Left cardiac atrium (tissue), 4 donors: Measurements from ENCODE around the gene TMPRSS6. TPM values are rescaled to one million over a fixed set of nuclear protein-coding genes. Genes with fewer than 3 reads are reported as not detected.
A peak's percentile ranks its signal among the peaks of the same experiment; 100 is the strongest.

Experiments used
- ATAC-seq, 2 donors: fragments of 200-7000 bp; cut with Tn5 transposase; one replicate each; pipeline ENCODE4 v1.9.1; 2020; ENCODE audit warnings: mild to moderate bottlenecking in 2 of 2, moderate library complexity in 2 of 2
- DNase-seq: peaks from one replicate; pipeline ENCODE4 v3.0.0-alpha.2; 2020
- intact Hi-C, 2 donors: fragments of 100-400 bp; cut with DNase I; formaldehyde crosslinking; loops; one replicate each; pipeline versions ENCODE4 v1.14.1 to v1.15.1; 2022 to 2023
- total RNA-seq, 2 donors: library from RNA; stranded (reverse); fragmentation: NEBNext Ultra II Directional; extraction: Animal tissue kit (Norgen Biotek cat#: 25700); gene quantifications; one replicate each; pipeline ENCODE4 v1.2.1, GENCODE V29; 2021
- donor health status: DM: no; HTN: yes; CAD: no.
- donor health status: DM: no; HTN: yes; CAD: no; lungs with severe emphysema.
- donor health status: DM: yes; HTN: yes; CAD: no.
- donor health status: Dilated cardiomyopathy.

Gene TMPRSS6
- total RNA-seq, 2 donors from 2014 or later: not detected

GRCh38 chr22:37121887-37122591 lies 12.5 kb upstream of the TMPRSS6 start:
- peak; percentile 81 to 86 for ATAC-seq
- DNase-seq: peak; percentile 36
- intact Hi-C loops: no loop called here

GRCh38 chr22:37120569-37121340 lies 11.2 kb upstream of the TMPRSS6 start:
- intact Hi-C loops: no loop called here
- DNase-seq (no peak), ATAC-seq (no peak)

GRCh38 chr22:37119872-37120271 lies 10.4 kb upstream of the TMPRSS6 start:
- DNase-seq: no peak
- intact Hi-C loops: no loop called here
- ATAC-seq: no peak

- ATAC-seq (no peak), DNase-seq (no peak)
- intact Hi-C loops: no loop called here
These were observed 8.6 kb upstream of the TMPRSS6 start for GRCh38 chr22:37118083-37118482.

- no peak for ATAC-seq
- intact Hi-C loops: no loop called here
- DNase-seq: no peak
These were observed 7.6 kb upstream of the TMPRSS6 start for GRCh38 chr22:37117092-37117491.

- intact Hi-C loops: no loop called here
- no peak for DNase-seq
- ATAC-seq: no peak
These were observed 5.5 kb upstream of the TMPRSS6 start for GRCh38 chr22:37115032-37115431.

GRCh38 chr22:37113757-37114156 lies 4.2 kb upstream of the TMPRSS6 start:
- no peak for DNase-seq
- intact Hi-C loops: no loop called here
- ATAC-seq: no peak

- DNase-seq (no peak), ATAC-seq (no peak)
- intact Hi-C loops: no loop called here
These were observed 2.7 kb upstream of the TMPRSS6 start for GRCh38 chr22:37112084-37112728.

GRCh38 chr22:37111156-37111717 lies 1.7 kb upstream of the TMPRSS6 start:
- intact Hi-C loops: no loop called here
- DNase-seq (no peak), ATAC-seq (no peak)

GRCh38 chr22:37107816-37108621 lies 1.5 kb downstream of the TMPRSS6 start:
- intact Hi-C loops: no loop called here
- DNase-seq: no peak
- ATAC-seq: no peak

- intact Hi-C loops: no loop called here
- DNase-seq (no peak), ATAC-seq (no peak)
These were observed 3.5 kb downstream of the TMPRSS6 start for GRCh38 chr22:37105990-37106389.

- DNase-seq (no peak), ATAC-seq (no peak)
- intact Hi-C loops: no loop called here
These were observed 4.4 kb downstream of the TMPRSS6 start for GRCh38 chr22:37105154-37105553.

GRCh38 chr22:37103656-37104452 lies 5.7 kb downstream of the TMPRSS6 start:
- ATAC-seq (no peak), DNase-seq (no peak)
- intact Hi-C loops: no loop called here

GRCh38 chr22:37103151-37103550 lies 6.4 kb downstream of the TMPRSS6 start:
- ATAC-seq (no peak), DNase-seq (no peak)
- intact Hi-C loops: no loop called here

- no peak for ATAC-seq
- intact Hi-C loops: no loop called here
- no peak for DNase-seq
These were observed 8.0 kb downstream of the TMPRSS6 start for GRCh38 chr22:37101311-37102066.

GRCh38 chr22:37100589-37101127 lies 8.9 kb downstream of the TMPRSS6 start:
- ATAC-seq (no peak), DNase-seq (no peak)
- intact Hi-C loops: no loop called here

- intact Hi-C loops: no loop called here
- DNase-seq (no peak), ATAC-seq (no peak)
These were observed 10.4 kb downstream of the TMPRSS6 start for GRCh38 chr22:37098976-37099591.
